T-cell (primary cell): ENCODE measurements around the gene TSR3. TPM values are rescaled to one million over a fixed set of nuclear protein-coding genes. Genes with fewer than 3 reads are reported as not detected.
"Not testable (repeated sequence)": the region's sequence is repeated elsewhere in the genome, so short reads cannot be mapped to it uniquely, and the experiment has no call there.

Experiments used
- ATAC-seq, 4 experiments: fragments of 200-7000 bp in 3 of 4; fragments of 150-1000 bp in 1 of 4; cut with Tn5 transposase; replicated peaks in 1 of 4; 1 replicate in 3 of 4; 2 replicates in 1 of 4; pipeline ENCODE4 v1.10.0; 2021; ENCODE audit warnings: moderate library complexity in 3 of 4, mild to moderate bottlenecking in 2 of 4, moderate number of reproducible peaks in 1 of 4
- CTCF ChIA-PET, 2 donors: fragments of 300-600 bp; sonication (Branson Sonifier 250); formaldehyde crosslinking; loops; one replicate each; lab custom pipeline; 2022; ENCODE audit warnings: antibody characterized with exemption in 2 of 2; lab: Charles Lee
- POLR2A ChIA-PET, 2 donors: fragments of 300-600 bp; sonication (Branson Sonifier 250); formaldehyde crosslinking; loops; one replicate each; lab custom pipeline; 2022; ENCODE audit warnings: antibody characterized with exemption in 2 of 2; lab: Charles Lee
- DNase-seq, 35 experiments: peaks; one replicate each; pipeline versions ENCODE4 v3.0.0 to v3.0.0-alpha.2; 2013 to 2023
- H3K27ac ChIP-seq: one replicate; pipeline ENCODE4 v1.5.1; 2013; ENCODE audit warnings: low read length
- H3K27me3 ChIP-seq, 2 experiments: replicated peaks in 1 of 2; 1 replicate in 1 of 2; 2 replicates in 1 of 2; pipeline versions ENCODE4 v1.6.1 to v1.7.0; 2013; ENCODE audit warnings: low read length in 1 of 2, mixed read lengths in 1 of 2; ENCODE audit not compliant: control insufficient read depth in 2 of 2, insufficient read depth in 2 of 2; ENCODE audit errors: extremely low read depth in 1 of 2
- H3K36me3 ChIP-seq, 2 donors: 1 replicate in 1 of 2; 2 replicates in 1 of 2; pipeline versions ENCODE4 v1.6.1 to v1.7.0; 2013; ENCODE audit warnings: low read length in 1 of 2; ENCODE audit not compliant: control insufficient read depth in 2 of 2, insufficient read depth in 1 of 2; ENCODE audit errors: extremely low read depth in 1 of 2
- H3K4me1 ChIP-seq, 2 experiments: 1 replicate in 1 of 2; 2 replicates in 1 of 2; pipeline versions ENCODE4 v1.6.1 to v1.7.0; 2013; ENCODE audit warnings: low read length in 2 of 2, mixed read lengths in 1 of 2; ENCODE audit not compliant: insufficient read depth in 2 of 2, control insufficient read depth in 1 of 2; ENCODE audit errors: extremely low read depth in 1 of 2
- H3K4me3 ChIP-seq, 2 donors: 1 replicate in 1 of 2; 2 replicates in 1 of 2; pipeline versions ENCODE4 v1.5.1 to v1.7.0; 2013; ENCODE audit warnings: mild to moderate bottlenecking in 2 of 2, low read length in 1 of 2, moderate library complexity in 1 of 2; ENCODE audit not compliant: control insufficient read depth in 1 of 2; ENCODE audit errors: extremely low read depth in 1 of 2
- H3K9me3 ChIP-seq: 2 replicates; pipeline ENCODE4 v1.7.0; 2013
- H3K27ac Mint-ChIP-seq, 2 donors: one replicate each; pipeline ENCODE4 v1.8.0; 2020 to 2021; ENCODE audit warnings: mild to moderate bottlenecking in 2 of 2, mixed read lengths in 2 of 2
- H3K27me3 Mint-ChIP-seq, 2 donors: one replicate each; pipeline ENCODE4 v1.8.0; 2021 to 2022; ENCODE audit warnings: mixed read lengths in 2 of 2
- H3K36me3 Mint-ChIP-seq: one replicate; pipeline ENCODE4 v1.8.0; 2021; ENCODE audit warnings: mixed read lengths
- H3K4me1 Mint-ChIP-seq, 3 donors: one replicate each; pipeline ENCODE4 v1.8.0; 2020 to 2022; ENCODE audit warnings: mixed read lengths in 3 of 3, mild to moderate bottlenecking in 1 of 3
- H3K4me3 Mint-ChIP-seq, 3 donors: one replicate each; pipeline ENCODE4 v1.8.0; 2020 to 2022; ENCODE audit warnings: mild to moderate bottlenecking in 3 of 3, mixed read lengths in 3 of 3, moderate library complexity in 3 of 3
- H3K9me3 Mint-ChIP-seq, 3 donors: one replicate each; pipeline ENCODE4 v1.8.0; 2020 to 2022; ENCODE audit warnings: mixed read lengths in 3 of 3
- WGBS: methylation state at CpG from one replicate; pipeline ENCODE4 v1.1.5; 2013; ENCODE audit warnings: missing lambda C conversion rate; ENCODE audit not compliant: insufficient coverage; 5-methylcytosine and 5-hydroxymethylcytosine counted together
- total RNA-seq, 35 experiments: library from RNA in 6 of 35; stranded (reverse) in 6 of 35; fragments of 120-200 nt in 1 of 35; gene quantifications; one replicate each; pipeline versions ENCODE4 v1.2.1 to v1.2.4 and lab custom pipeline; 2013 to 2026

TSR3 gene
- total RNA-seq, 5 donors from 2014 or later (not counting 1 experiment from before 2014, with no cell fraction given): 25.4 to 53.1 (median 48.1) TPM

GRCh38 chr16:1328961-1329360, 22.7 kb downstream of the TSR3 start:
- H3K36me3 Mint-ChIP-seq: peaks cover 11% of the 10 kb centered on the region
- H3K27ac ChIP-seq, DNase-seq, H3K9me3 Mint-ChIP-seq, H3K4me3 Mint-ChIP-seq, H3K9me3 ChIP-seq, CTCF ChIA-PET, ATAC-seq, POLR2A ChIA-PET, H3K4me3 ChIP-seq: not testable (repeated sequence)
- H3K27me3 Mint-ChIP-seq: peaks cover 0 to 15% of the 10 kb centered on the region in 2 donors
- H3K4me1 Mint-ChIP-seq: peaks cover 6 to 18% (median 15%) of the 10 kb centered on the region in 3 donors
- Histone ChIP-seq H3K4me1 (peaks cover 6 to 33% of the 10 kb centered on the region in 2 experiments), H3K36me3 (peaks cover 9 to 17% of the 10 kb centered on the region in 2 donors), H3K27me3 (peaks cover 0 to 32% of the 10 kb centered on the region in 2 experiments)
- WGBS: 92% methylated on average over 8 of the region's 10 CpGs
- H3K27ac Mint-ChIP-seq: peak overlapping the region in 1 of 2 donors; percentile 43

DNA sequence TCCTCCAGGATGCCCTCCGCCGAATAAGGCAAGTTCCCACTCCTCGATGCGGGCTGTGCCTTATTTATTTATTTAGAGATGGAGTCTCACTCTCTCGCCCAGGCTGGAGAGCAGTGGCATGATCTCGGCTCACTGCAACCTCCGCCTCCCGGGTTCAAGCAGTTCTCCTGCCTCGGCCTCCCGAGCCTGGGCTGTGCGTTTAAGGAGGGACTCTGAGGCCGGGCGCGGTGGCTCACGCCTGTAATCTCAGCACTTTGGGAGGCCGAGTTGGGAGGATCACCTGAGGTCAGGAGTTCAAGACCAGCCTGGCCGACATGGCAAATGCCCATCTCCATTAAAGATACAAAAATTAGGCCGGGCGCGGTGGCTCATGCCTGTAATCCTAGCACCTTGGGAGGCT, 23.5 kb downstream of the TSR3 start:
- H3K4me3 Mint-ChIP-seq, H3K4me3 ChIP-seq, H3K9me3 ChIP-seq, DNase-seq, CTCF ChIA-PET, H3K27ac Mint-ChIP-seq, H3K9me3 Mint-ChIP-seq, ATAC-seq, POLR2A ChIA-PET, H3K27ac ChIP-seq: not testable (repeated sequence)
- H3K4me1 Mint-ChIP-seq: peaks cover 6 to 18% (median 15%) of the 10 kb centered on the region in 3 donors
- WGBS: 95% methylated on average over 16 of the region's 20 CpGs
- Histone ChIP-seq H3K36me3 (peaks cover 16 to 22% of the 10 kb centered on the region in 2 donors), H3K4me1 (peaks cover 6 to 27% of the 10 kb centered on the region in 2 experiments), H3K27me3 (peaks cover 0 to 28% of the 10 kb centered on the region in 2 experiments)
- H3K36me3 Mint-ChIP-seq: peaks cover 14% of the 10 kb centered on the region
- peaks cover 0 to 15% of the 10 kb centered on the region in 2 donors for H3K27me3 Mint-ChIP-seq

GRCh38 chr16:1327619-1327947, 24.1 kb downstream of the TSR3 start:
- Mint-ChIP-seq H3K9me3 (no peaks in the 10 kb centered on the region), H3K4me3 (no peak overlapping the region), H3K4me1 (peaks cover 4 to 15% (median 13%) of the 10 kb centered on the region in 3 donors), H3K27ac (no peak overlapping the region), H3K36me3 (peaks cover 14% of the 10 kb centered on the region), H3K27me3 (peaks cover 0 to 13% of the 10 kb centered on the region in 2 donors)
- Histone ChIP-seq H3K9me3 (no peaks in the 10 kb centered on the region), H3K27me3 (peaks cover 0 to 22% of the 10 kb centered on the region in 2 experiments), H3K36me3 (peaks cover 17 to 22% of the 10 kb centered on the region in 2 donors), H3K4me3 (no peak overlapping the region), H3K4me1 (peaks cover 6 to 22% of the 10 kb centered on the region in 2 experiments), H3K27ac (no peak overlapping the region)
- CTCF ChIA-PET: no interaction called here
- ATAC-seq (no peak), DNase-seq (no peak)
- POLR2A ChIA-PET: no interaction called here
- 100% methylated on average over 4 of the region's 5 CpGs for WGBS

GRCh38 chr16:1326946-1327618, 24.6 kb downstream of the TSR3 start:
- no peak overlapping the region for H3K4me3 Mint-ChIP-seq
- DNase-seq (no peak), ATAC-seq (no peak)
- ChIA-PET CTCF (no interaction called here), POLR2A (no interaction called here)
- H3K36me3 ChIP-seq: peaks cover 22% of the 10 kb centered on the region in 2 donors
- no peak overlapping the region for H3K4me3 ChIP-seq
- H3K4me1 Mint-ChIP-seq: peaks cover 0 to 10% (median 9%) of the 10 kb centered on the region in 3 donors
- 92% methylated on average over 15 of the region's 17 CpGs for WGBS
- no peaks in the 10 kb centered on the region for H3K9me3 Mint-ChIP-seq
- peaks cover 14% of the 10 kb centered on the region for H3K36me3 Mint-ChIP-seq
- H3K9me3 ChIP-seq: no peaks in the 10 kb centered on the region
- H3K27ac ChIP-seq: no peak overlapping the region
- peaks cover 6 to 17% of the 10 kb centered on the region in 2 experiments for H3K4me1 ChIP-seq
- peaks cover 0 to 8% of the 10 kb centered on the region in 2 donors for H3K27me3 Mint-ChIP-seq
- H3K27me3 ChIP-seq: peaks cover 0 to 17% of the 10 kb centered on the region in 2 experiments
- H3K27ac Mint-ChIP-seq: no peak overlapping the region

GRCh38 chr16:1326391-1326790, 25.3 kb downstream of the TSR3 start:
- Mint-ChIP-seq H3K27me3 (peaks cover 0 to 3% of the 10 kb centered on the region in 2 donors), H3K36me3 (peaks cover 14% of the 10 kb centered on the region), H3K9me3 (no peaks in the 10 kb centered on the region), H3K4me1 (peaks cover 0 to 3% (median 2%) of the 10 kb centered on the region in 3 donors), H3K27ac (no peak overlapping the region), H3K4me3 (no peak overlapping the region)
- DNase-seq (no peak), ATAC-seq (no peak)
- Histone ChIP-seq H3K27ac (no peak overlapping the region), H3K9me3 (no peaks in the 10 kb centered on the region), H3K4me3 (no peak overlapping the region), H3K27me3 (peaks cover 0 to 10% of the 10 kb centered on the region in 2 experiments), H3K36me3 (peaks cover 26 to 28% of the 10 kb centered on the region in 2 donors), H3K4me1 (peaks cover 3 to 10% of the 10 kb centered on the region in 2 experiments)
- CTCF ChIA-PET: no interaction called here
- WGBS: 100% methylated on average over 2 of the region's 17 CpGs
- POLR2A ChIA-PET: no interaction called here

DNA sequence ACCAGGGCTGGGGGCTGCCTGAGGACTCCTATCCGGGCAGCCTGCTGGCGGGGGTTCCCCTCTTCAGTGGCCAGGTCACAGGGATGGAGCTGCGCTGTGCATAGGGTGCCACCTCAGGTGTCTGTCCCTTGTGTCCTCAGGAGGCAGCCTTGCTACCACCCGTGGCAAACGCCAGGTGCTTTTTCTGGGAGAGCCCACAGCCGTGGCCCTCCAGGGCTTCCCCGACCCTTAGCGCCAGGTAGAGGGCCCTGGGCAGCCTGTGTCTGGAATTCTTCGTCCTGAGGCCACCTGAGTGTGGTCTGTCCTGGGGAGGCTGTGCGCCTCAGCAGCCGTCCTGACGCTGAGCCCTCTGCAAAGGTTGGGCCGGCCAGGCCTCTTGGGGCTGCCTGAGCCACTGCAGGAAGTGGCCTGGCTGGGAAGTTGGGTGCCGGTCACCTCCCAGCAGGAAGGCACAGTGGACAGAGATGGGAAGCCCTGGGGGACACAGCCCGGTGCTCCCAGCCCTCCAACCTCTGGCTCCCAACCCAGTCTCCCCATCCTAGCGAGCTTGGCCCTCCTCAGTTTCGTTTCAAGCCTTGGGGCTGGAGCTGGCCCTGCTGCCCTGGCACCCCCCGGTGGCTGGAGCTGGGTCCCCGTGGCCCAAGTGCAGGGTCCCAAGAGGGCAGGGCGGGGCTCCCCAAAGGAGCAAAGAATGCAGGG, 25.9 kb downstream of the TSR3 start:
- Histone ChIP-seq H3K4me3 (no peak overlapping the region), H3K36me3 (peaks cover 26 to 33% of the 10 kb centered on the region in 2 donors), H3K9me3 (no peaks in the 10 kb centered on the region), H3K27ac (no peak overlapping the region), H3K4me1 (peaks cover 0 to 4% of the 10 kb centered on the region in 2 experiments), H3K27me3 (peaks cover 0 to 8% of the 10 kb centered on the region in 2 experiments)
- no peaks in the 10 kb centered on the region for H3K27me3 Mint-ChIP-seq
- DNase-seq: no peak
- H3K36me3 Mint-ChIP-seq: peaks cover 14% of the 10 kb centered on the region
- POLR2A ChIA-PET: no interaction called here
- H3K27ac Mint-ChIP-seq: no peak overlapping the region
- no peaks in the 10 kb centered on the region for H3K4me1 Mint-ChIP-seq
- ATAC-seq: no peak
- WGBS: 89% methylated on average over 19 of the region's 20 CpGs
- CTCF ChIA-PET: no interaction called here
- H3K9me3 Mint-ChIP-seq: no peaks in the 10 kb centered on the region
- H3K4me3 Mint-ChIP-seq: no peak overlapping the region
